Heart right ventricle (tissue), 16 donors: ENCODE measurements around the gene PGLYRP3. TPM values are rescaled to one million over a fixed set of nuclear protein-coding genes. Genes with fewer than 3 reads are reported as not detected.

ENCODE experiments used
- ATAC-seq, 8 donors: fragments of 200-7000 bp; cut with Tn5 transposase; one replicate each; pipeline ENCODE4 v1.9.1; 2020; ENCODE audit warnings: mild to moderate bottlenecking in 8 of 8, moderate library complexity in 8 of 8, moderate number of reproducible peaks in 1 of 8
- DNase-seq, 2 donors: peaks; one replicate each; pipeline ENCODE4 v3.0.0-alpha.2; 2020
- H3K27ac ChIP-seq, 10 donors: fragments of 200-600 bp; sonication (generic) in 2 of 10; one replicate each; pipeline versions ENCODE4 v1.5.0 to v1.8.0; 2020 to 2022; ENCODE audit warnings: mild to moderate bottlenecking in 3 of 10
- H3K27me3 ChIP-seq, 7 donors: fragments of 200-600 bp; one replicate each; pipeline ENCODE4 v1.8.0; 2021 to 2022; ENCODE audit warnings: mild to moderate bottlenecking in 2 of 7
- H3K36me3 ChIP-seq, 9 donors: fragments of 200-600 bp; sonication (generic) in 1 of 9; one replicate each; pipeline versions ENCODE4 v1.5.0 to v1.8.0; 2020 to 2022; ENCODE audit warnings: mild to moderate bottlenecking in 2 of 9
- H3K4me1 ChIP-seq, 9 donors: fragments of 200-600 bp; sonication (generic) in 1 of 9; one replicate each; pipeline versions ENCODE4 v1.5.0 to v1.8.0; 2020 to 2022; ENCODE audit warnings: mild to moderate bottlenecking in 4 of 9
- H3K4me3 ChIP-seq, 10 donors: fragments of 200-600 bp; sonication (generic) in 2 of 10; one replicate each; pipeline versions ENCODE4 v1.5.0 to v1.8.0; 2020 to 2022; ENCODE audit warnings: mild to moderate bottlenecking in 7 of 10, moderate library complexity in 2 of 10
- H3K9me3 ChIP-seq, 11 donors: fragments of 200-600 bp in 10 of 11; sonication (generic) in 2 of 11; one replicate each; pipeline versions ENCODE4 v1.5.0 to v1.8.0; 2013 to 2022; ENCODE audit warnings: mild to moderate bottlenecking in 2 of 11, control low read depth in 1 of 11, moderate library complexity in 1 of 11
- CTCF ChIP-seq, 9 donors: fragments of 200-600 bp; sonication (generic) in 2 of 9; IDR thresholded peaks; one replicate each; pipeline versions ENCODE4 v1.5.0 to v1.8.0; 2021 to 2022; ENCODE audit warnings: antibody characterized with exemption in 9 of 9, mild to moderate bottlenecking in 5 of 9, moderate library complexity in 1 of 9
- WGBS, 2 donors: extraction: QIAGEN DNeasy Blood & Tissue Kit; methylation state at CpG; one replicate each; pipeline ENCODE4 v1.1.7; 2013; ENCODE audit warnings: inconsistent platforms in 1 of 2; 5-methylcytosine and 5-hydroxymethylcytosine counted together
- intact Hi-C, 10 donors: fragments of 100-400 bp; cut with DNase I; formaldehyde crosslinking; loops; one replicate each; pipeline versions ENCODE4 v1.11.1 to v1.14.2; 2022
- polyA plus RNA-seq, 2 donors: library from polyadenylated mRNA; stranded (reverse); fragments of 200-250 nt; gene quantifications; one replicate each; pipeline ENCODE4 v1.2.3, GENCODE V29; 2013
- total RNA-seq, 10 donors: library from RNA; stranded (reverse); fragmentation: NEBNext Ultra II Directional in 3 of 10; extraction: Animal tissue kit (Norgen Biotek cat#: 25700) in 3 of 10; gene quantifications; one replicate each; pipeline versions ENCODE4 v1.2.1 to v1.2.4, GENCODE V29; 2021 to 2023
- donor health status: Arrhythmogenic right ventricular cardiomyopathy.
- donor health status: ischemic (EF 13 %, LVEDD 7.1; RV severe dilation, severe dysfunction).
- donor health status: healthy with polysubstance abuse.
- donor health status: DM: no; HTN: yes; CAD: no.
- donor health status: DM: no; HTN: no; CAD: no.
- donor health status: ischemic (EF 25% LVEDD 6.9; RV normal size, moderate dysfunction).
- donor health status: ischemic (EF 25% LVEDD 5.7; RV mildly dilated, moderate dysfunction).
- donor health status: healthy.
- donor health status: DM: yes; HTN: yes; CAD: no.
- donor health status: Ischemic cardiomyopathy.
- donor health status: ischemic (EF 35%, LVEDD 5.7; RV mildly dilated, moderate dysfunction).
- donor health status: nonischemic (EF 11% LVEDD 7.7; RV severe dilation, severe dysfunction).
- donor health status: DM: yes; HTN: yes; CAD: no.
- donor health status: PGD.
- donor health status: ischemic (EF 29% LVEDD 5.4; RV normal size, mild dysfunction).
- donor health status: nonischemic (EF 23%, LVEDD 6.1; RV moderate dilation, normal function).

Gene PGLYRP3
- total and polyA plus RNA-seq, 12 donors: not detected

GRCh38 chr1:153355445-153356071 is 42.8 kb upstream of the PGLYRP3 start:
- Histone ChIP-seq H3K4me1 (peaks cover 0 to 30% (median 6%) of the 10 kb centered on the region in 9 donors), H3K27ac (no peak overlapping the region), H3K4me3 (no peak overlapping the region), H3K36me3 (peaks cover 0 to 2% (median 0%) of the 10 kb centered on the region in 9 donors), H3K27me3 (peaks cover 0 to 17% (median 9%) of the 10 kb centered on the region in 7 donors), H3K9me3 (no peaks in the 10 kb centered on the region)
- peak in 6 of 9 donors; percentile 29 to 70 (median 42) for TF ChIP-seq CTCF (IDR thresholded peaks at IDR 0.05)
- DNase-seq: peak; percentile 22 to 59
- intact Hi-C loops: loop anchor here in 5 of 10 donors (2.0 to 10.0 kb wide), 4 partner anchors 52 to 389 kb away; partner anchors contain the start of gene S100A2 (in 3 of the 5)
- 47 to 53% methylated on average over 10 of the region's 10 CpGs for WGBS, 2 donors
- peak in 6 of 8 donors; percentile 48 to 74 (median 58) for ATAC-seq

GRCh38 chr1:153354515-153355193 is 41.9 kb upstream of the PGLYRP3 start:
- ATAC-seq (no peak), DNase-seq (no peak)
- H3K27me3 ChIP-seq: peaks cover 0 to 23% (median 14%) of the 10 kb centered on the region in 7 donors
- intact Hi-C loops: loop anchor here in 7 of 10 donors (2.0 to 10.0 kb wide), 6 partner anchors 53 to 390 kb away; partner anchors contain the start of gene S100A2 (in 5 of the 7)
- no peaks in the 10 kb centered on the region for H3K36me3 ChIP-seq
- WGBS, 2 donors: 70 to 79% methylated on average over 8 of the region's 8 CpGs
- no peak overlapping the region for H3K27ac ChIP-seq
- H3K4me3 ChIP-seq: no peak overlapping the region
- peaks cover 0 to 21% (median 0%) of the 10 kb centered on the region in 9 donors for H3K4me1 ChIP-seq
- TF ChIP-seq CTCF (IDR thresholded peaks at IDR 0.05): no peak
- no peaks in the 10 kb centered on the region for H3K9me3 ChIP-seq

GRCh38 chr1:153353226-153353947 is 40.6 kb upstream of the PGLYRP3 start:
- ATAC-seq (peak in 1 of 8 donors; percentile 55), DNase-seq (no peak)
- no peaks in the 10 kb centered on the region for H3K9me3 ChIP-seq
- H3K27ac ChIP-seq: no peak overlapping the region
- WGBS, 2 donors: 73 to 79% methylated on average over 7 of the region's 7 CpGs
- intact Hi-C loops: loop anchor here in 8 of 10 donors (1.0 to 10.0 kb wide), 7 partner anchors 139 to 391 kb away; partner anchors contain the start of gene S100A2 (in 5 of the 8)
- peaks cover 0 to 36% (median 20%) of the 10 kb centered on the region in 7 donors for H3K27me3 ChIP-seq
- H3K4me3 ChIP-seq: no peak overlapping the region
- peaks cover 0 to 21% (median 0%) of the 10 kb centered on the region in 9 donors for H3K4me1 ChIP-seq
- TF ChIP-seq CTCF (IDR thresholded peaks at IDR 0.05): peak in 5 of 9 donors; percentile 17 to 35 (median 30)
- H3K36me3 ChIP-seq: no peaks in the 10 kb centered on the region

- peaks cover 0 to 19% (median 0%) of the 10 kb centered on the region in 9 donors for H3K4me1 ChIP-seq
- H3K27me3 ChIP-seq: peaks cover 0 to 44% (median 24%) of the 10 kb centered on the region in 7 donors
- peak; percentile 78 to 95 (median 93) for TF ChIP-seq CTCF (IDR thresholded peaks at IDR 0.05)
- H3K36me3 ChIP-seq: no peaks in the 10 kb centered on the region
- ATAC-seq (peak in 7 of 8 donors; percentile 62 to 86 (median 81)), DNase-seq (peak; percentile 50 to 54)
- no peak overlapping the region for H3K4me3 ChIP-seq
- intact Hi-C loops: loop anchor here in 9 of 10 donors (1.0 to 10.0 kb wide), 7 partner anchors 140 to 392 kb away; partner anchors contain the start of gene S100A2 (in 5 of the 9)
- 1% methylated on average over 4 of the region's 4 CpGs for WGBS, 2 donors
- H3K27ac ChIP-seq: no peak overlapping the region
- no peaks in the 10 kb centered on the region for H3K9me3 ChIP-seq
Measured at GRCh38 chr1:153352523-153352922, 39.8 kb upstream of the PGLYRP3 start.
